Midbrain (tissue), 1 donor: ENCODE results near the gene GSG1L.
"Not testable (repeated sequence)": the region's sequence is repeated elsewhere in the genome, so short reads cannot be mapped to it uniquely, and the experiment has no call there.

Experiments
- DNase-seq: peaks from one replicate; lab custom pipeline; 2025; lab: John Stamatoyannopoulos, UW

The GSG1L gene

GRCh38 chr16:27980076-27980775 lies 83.3 kb downstream of the GSG1L start:
- DNase-seq, result no peak

GRCh38 chr16:27979668-27980067 lies 83.8 kb downstream of the GSG1L start:
- DNase-seq, result not testable (repeated sequence)

- DNase-seq, result no peak
Observed at GRCh38 chr16:27978876-27979275, 84.6 kb downstream of the GSG1L start.

GRCh38 chr16:27977966-27978365 lies 85.5 kb downstream of the GSG1L start:
- no peak for DNase-seq

GRCh38 chr16:27976990-27977389 lies 86.5 kb downstream of the GSG1L start:
- DNase-seq, result no peak

- DNase-seq, result no peak
Observed at GRCh38 chr16:27974896-27975540, 88.5 kb downstream of the GSG1L start.

GRCh38 chr16:27973678-27974077 lies 89.8 kb downstream of the GSG1L start:
- no peak for DNase-seq

- no peak for DNase-seq
Observed at GRCh38 chr16:27972500-27972899, 91.0 kb downstream of the GSG1L start.

- no peak for DNase-seq
Observed at GRCh38 chr16:27969574-27969973, 93.9 kb downstream of the GSG1L start.

GRCh38 chr16:27967169-27967568 lies 96.3 kb downstream of the GSG1L start:
- DNase-seq, result no peak

- DNase-seq, result no peak
Observed at GRCh38 chr16:27966756-27967155, 96.8 kb downstream of the GSG1L start.

- DNase-seq, result no peak
Observed at GRCh38 chr16:27965801-27966200, 97.7 kb downstream of the GSG1L start.

GRCh38 chr16:27963471-27963965 lies 100.0 kb downstream of the GSG1L start:
- DNase-seq, result no peak

- DNase-seq, result no peak
Observed at GRCh38 chr16:27962197-27962596, 101.3 kb downstream of the GSG1L start.

GRCh38 chr16:27961296-27961620 lies 102.3 kb downstream of the GSG1L start:
- DNase-seq, result no peak

GRCh38 chr16:27960619-27961295 lies 102.8 kb downstream of the GSG1L start:
- no peak for DNase-seq

GRCh38 chr16:27959914-27960313 lies 103.6 kb downstream of the GSG1L start:
- DNase-seq, result no peak

- DNase-seq, result no peak
Observed at GRCh38 chr16:27954191-27954590, 109.3 kb downstream of the GSG1L start.

- no peak for DNase-seq
Observed at GRCh38 chr16:27952811-27953210, 110.7 kb downstream of the GSG1L start.

GRCh38 chr16:27951489-27952120 lies 111.9 kb downstream of the GSG1L start:
- no peak for DNase-seq

GRCh38 chr16:27950206-27950887 lies 113.2 kb downstream of the GSG1L start:
- DNase-seq, result no peak

GRCh38 chr16:27947696-27948095 lies 115.8 kb downstream of the GSG1L start:
- DNase-seq, result no peak
